Adrenal gland (tissue), 5 donors: ENCODE results near the gene SCN2B.

Experiments used
- POLR2A ChIP-seq, 2 donors: fragments of 450-650 bp; IDR thresholded peaks; one replicate each; pipeline ENCODE4 v1.6.1; 2017; ENCODE audit warnings: antibody characterized with exemption in 2 of 2, mild to moderate bottlenecking in 2 of 2, moderate library complexity in 1 of 2
- TF ChIP-seq, protein P1 (sequence below), 6 experiments: fragments of 450-650 bp in 4 of 6; fragments of 200-600 bp in 2 of 6; sonication (generic) in 1 of 6; IDR thresholded peaks; 1 replicate in 5 of 6; 2 replicates in 1 of 6; pipeline versions ENCODE4 v1.5.1 to v1.8.0; 2016 to 2021; ENCODE audit warnings: antibody characterized with exemption in 6 of 6, mild to moderate bottlenecking in 2 of 6, moderate library complexity in 1 of 6
- donor health status: DM: no; HTN: no; CAD: no.

DNA sequence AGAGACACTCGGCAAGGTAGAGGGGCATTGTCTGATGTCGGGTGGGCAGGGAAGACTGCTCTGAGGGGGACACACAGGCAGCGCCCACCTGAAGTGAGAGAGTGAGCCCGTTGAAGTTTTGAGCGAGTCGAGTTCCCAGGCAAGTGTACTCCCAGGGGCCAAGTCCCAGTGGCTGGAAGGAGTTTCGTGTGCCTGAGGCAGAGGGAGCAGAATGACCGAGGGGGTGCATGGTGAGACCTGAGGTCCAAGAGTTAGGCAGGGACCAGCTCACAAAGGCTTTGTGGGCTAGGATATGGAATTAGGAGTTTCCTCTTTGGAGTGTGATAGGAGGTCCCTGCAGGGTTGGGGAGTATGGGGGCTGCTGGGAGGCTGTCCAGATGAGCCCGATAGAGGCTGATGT is 6.2 kb downstream of the SCN2B start:
- TF ChIP-seq, protein P1, sequence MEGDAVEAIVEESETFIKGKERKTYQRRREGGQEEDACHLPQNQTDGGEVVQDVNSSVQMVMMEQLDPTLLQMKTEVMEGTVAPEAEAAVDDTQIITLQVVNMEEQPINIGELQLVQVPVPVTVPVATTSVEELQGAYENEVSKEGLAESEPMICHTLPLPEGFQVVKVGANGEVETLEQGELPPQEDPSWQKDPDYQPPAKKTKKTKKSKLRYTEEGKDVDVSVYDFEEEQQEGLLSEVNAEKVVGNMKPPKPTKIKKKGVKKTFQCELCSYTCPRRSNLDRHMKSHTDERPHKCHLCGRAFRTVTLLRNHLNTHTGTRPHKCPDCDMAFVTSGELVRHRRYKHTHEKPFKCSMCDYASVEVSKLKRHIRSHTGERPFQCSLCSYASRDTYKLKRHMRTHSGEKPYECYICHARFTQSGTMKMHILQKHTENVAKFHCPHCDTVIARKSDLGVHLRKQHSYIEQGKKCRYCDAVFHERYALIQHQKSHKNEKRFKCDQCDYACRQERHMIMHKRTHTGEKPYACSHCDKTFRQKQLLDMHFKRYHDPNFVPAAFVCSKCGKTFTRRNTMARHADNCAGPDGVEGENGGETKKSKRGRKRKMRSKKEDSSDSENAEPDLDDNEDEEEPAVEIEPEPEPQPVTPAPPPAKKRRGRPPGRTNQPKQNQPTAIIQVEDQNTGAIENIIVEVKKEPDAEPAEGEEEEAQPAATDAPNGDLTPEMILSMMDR (IDR thresholded peaks at IDR 0.05), result no peak
- no peak for TF ChIP-seq POLR2A (IDR thresholded peaks at IDR 0.05)
